Left renal cortex interstitium (tissue), 4 donors: ENCODE results near the gene CACNA2D3. TPM values are rescaled to one million over a fixed set of nuclear protein-coding genes. Genes with fewer than 3 reads are reported as not detected.

Source experiments
- DNase-seq, 4 donors: peaks; one replicate each; pipeline ENCODE4 v3.0.0-alpha.2; 2013; ENCODE audit warnings: low read depth in 4 of 4, low spot score in 2 of 4, missing footprints in 1 of 4
- polyA plus RNA-seq, 4 donors: library from polyadenylated mRNA; unstranded; fragments of 120-200 nt; gene quantifications; one replicate each; pipeline ENCODE4 v1.2.1, GENCODE V29; 2013; ENCODE audit not compliant: insufficient read length in 4 of 4

The CACNA2D3 gene
- polyA plus RNA-seq, 4 donors = 1.2 to 2.1 (median 1.5) TPM

GRCh38 chr3:54126551-54126950 lies 4.2 kb downstream of the CACNA2D3 start:
- DNase-seq = no peak

DNA sequence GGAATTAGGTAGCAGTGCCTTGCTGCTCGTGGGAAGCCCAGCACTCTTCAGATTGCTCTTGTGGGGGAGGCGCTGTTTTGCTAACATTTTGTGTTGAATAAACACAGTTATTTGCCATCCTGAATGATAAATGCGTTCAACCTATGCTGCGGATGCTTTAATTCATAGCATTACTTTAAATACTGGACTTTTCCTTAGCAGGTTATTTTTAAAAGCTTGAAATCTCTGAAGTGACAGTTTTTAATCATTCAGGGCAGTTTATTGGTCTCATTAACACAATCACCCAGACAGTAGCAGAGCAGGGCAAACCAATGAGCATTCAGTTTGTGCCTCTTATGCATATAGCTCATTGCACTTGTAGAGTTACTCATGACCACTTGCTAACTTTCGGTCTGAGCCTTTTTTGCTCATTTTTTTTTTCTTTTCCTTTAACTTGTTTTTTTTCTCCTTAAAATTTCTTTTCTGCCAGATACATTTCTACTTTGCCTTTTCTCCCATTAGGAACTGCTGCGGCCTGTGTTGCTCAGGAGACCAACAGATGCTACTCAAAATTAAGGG lies 5.2 kb downstream of the CACNA2D3 start:
- no peak for DNase-seq

GRCh38 chr3:54131026-54131605 lies 8.8 kb downstream of the CACNA2D3 start:
- no peak for DNase-seq

GRCh38 chr3:54131890-54132289 lies 9.5 kb downstream of the CACNA2D3 start:
- no peak for DNase-seq

GRCh38 chr3:54132685-54133084 lies 10.3 kb downstream of the CACNA2D3 start:
- DNase-seq = no peak

- DNase-seq = no peak
Observed at GRCh38 chr3:54133196-54133595, 10.8 kb downstream of the CACNA2D3 start.

DNA sequence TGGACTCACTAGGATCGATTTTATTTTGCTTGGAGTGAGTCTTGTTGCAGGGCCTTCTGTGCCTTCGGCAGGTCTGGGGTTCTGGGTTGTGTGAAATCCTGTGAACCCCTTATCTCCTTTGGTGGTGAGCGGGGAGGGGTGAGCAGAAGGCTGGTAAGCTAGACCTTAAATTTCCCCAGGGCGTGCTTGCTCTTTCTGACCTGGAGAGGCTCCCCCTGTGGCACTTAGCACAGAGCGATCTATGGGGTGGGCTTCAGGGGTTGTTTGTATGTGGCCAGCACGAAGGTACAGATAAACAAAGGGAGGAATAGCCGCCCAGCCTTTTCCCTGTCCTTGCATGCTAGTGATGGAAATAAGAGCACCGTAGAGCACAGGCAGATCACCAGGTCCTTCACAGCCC lies 11.8 kb downstream of the CACNA2D3 start:
- DNase-seq = no peak

GRCh38 chr3:54134713-54135112 lies 12.4 kb downstream of the CACNA2D3 start:
- DNase-seq = no peak

GRCh38 chr3:54137311-54137710 lies 15.0 kb downstream of the CACNA2D3 start:
- DNase-seq = no peak

- DNase-seq = no peak
Observed at GRCh38 chr3:54138937-54139547, 16.7 kb downstream of the CACNA2D3 start.

GRCh38 chr3:54139630-54140029 lies 17.3 kb downstream of the CACNA2D3 start:
- no peak for DNase-seq

- DNase-seq = no peak
Observed at GRCh38 chr3:54144284-54144683, 21.9 kb downstream of the CACNA2D3 start.

DNA sequence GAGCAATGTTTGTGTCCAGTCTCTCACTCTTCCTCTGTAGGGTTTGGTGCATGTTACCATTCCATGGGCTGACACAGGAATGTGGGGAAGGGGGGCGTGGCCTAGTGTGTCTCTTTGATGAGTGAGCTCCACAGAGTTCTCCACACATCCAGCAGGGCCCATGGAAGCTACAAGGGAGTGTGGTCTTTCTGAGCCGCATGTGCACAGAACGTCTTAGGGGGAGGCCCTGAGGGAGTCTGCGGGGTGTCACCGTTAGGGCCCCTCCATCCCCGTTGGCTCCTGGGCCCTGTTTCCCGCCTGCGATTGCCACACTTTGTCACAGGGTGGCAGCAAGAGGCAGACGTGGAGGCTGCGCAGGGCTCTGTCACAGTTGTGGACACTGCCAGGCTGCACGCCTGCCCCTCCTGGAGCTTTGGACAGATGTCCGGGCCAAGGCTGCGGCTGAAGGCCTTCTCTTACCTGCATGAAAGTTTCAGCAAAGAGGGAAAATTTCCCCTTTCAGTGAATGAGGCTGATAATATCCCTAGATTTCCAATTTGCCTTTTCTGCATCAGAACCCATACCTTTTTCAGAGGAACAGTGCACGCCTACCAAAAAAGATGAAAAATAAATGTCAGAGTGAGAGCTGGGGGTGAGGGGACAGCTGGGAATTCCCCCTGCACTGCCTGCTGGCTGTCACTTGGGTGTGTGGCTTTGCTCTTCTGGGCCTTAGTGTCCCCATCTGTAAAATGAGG lies 24.3 kb downstream of the CACNA2D3 start:
- peak in 1 of 4 donors; percentile 23 for DNase-seq

- DNase-seq = no peak
Observed at GRCh38 chr3:54150864-54151467, 28.6 kb downstream of the CACNA2D3 start.

DNA sequence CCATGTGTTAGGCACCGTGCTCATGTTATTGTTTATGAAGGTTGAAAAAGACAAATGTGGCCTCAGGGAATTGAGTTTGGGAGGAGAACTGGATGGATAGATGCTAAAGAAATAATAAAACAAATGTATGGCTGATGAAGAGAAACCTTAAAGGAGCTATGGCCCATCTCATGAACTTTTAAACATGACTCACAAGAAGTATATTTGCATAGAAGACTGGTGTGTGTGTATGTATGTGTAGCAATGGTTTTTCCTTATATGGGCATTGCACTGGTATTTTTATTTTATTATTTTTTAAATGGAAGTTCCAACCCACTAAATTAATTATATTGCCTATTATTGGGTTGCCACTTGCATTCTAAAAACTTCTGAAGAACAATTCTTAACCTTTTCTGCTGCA lies 31.1 kb downstream of the CACNA2D3 start:
- no peak for DNase-seq

GRCh38 chr3:54157860-54158259 lies 35.5 kb downstream of the CACNA2D3 start:
- no peak for DNase-seq

GRCh38 chr3:54159917-54160316 lies 37.6 kb downstream of the CACNA2D3 start:
- DNase-seq = no peak

- DNase-seq = no peak
Observed at GRCh38 chr3:54163441-54163840, 41.1 kb downstream of the CACNA2D3 start.

- DNase-seq = no peak
Observed at GRCh38 chr3:54164192-54164975, 42.0 kb downstream of the CACNA2D3 start.

DNA sequence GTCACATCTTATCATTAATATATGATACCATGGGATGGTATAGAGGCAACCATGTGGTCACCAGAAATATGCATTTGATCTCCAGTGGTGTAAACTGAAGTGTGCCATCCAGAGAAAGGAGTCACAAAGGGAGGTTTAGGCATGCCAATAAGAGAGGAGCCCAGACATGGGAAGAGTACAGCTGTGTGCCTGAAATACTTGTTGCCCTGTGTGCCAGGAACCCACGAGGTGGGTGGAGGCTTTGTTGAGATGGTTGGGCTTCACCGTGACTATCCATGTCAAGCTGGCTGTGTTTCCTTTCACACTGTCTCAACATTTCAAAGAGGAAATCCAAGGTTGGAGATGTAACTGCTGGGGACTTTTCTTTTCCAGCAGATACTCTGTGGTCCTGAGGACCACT lies 43.5 kb downstream of the CACNA2D3 start:
- DNase-seq = no peak

GRCh38 chr3:54167999-54168398 lies 45.6 kb downstream of the CACNA2D3 start:
- no peak for DNase-seq
